GM19397 (cell line): ENCODE measurements around the gene PXYLP1.

Experiments used
- ATAC-seq: cut with Tn5 transposase; IDR thresholded peaks from one replicate; pipeline ENCODE4 v1.9.1; 2021; ENCODE audit warnings: mild to moderate bottlenecking, moderate library complexity; ENCODE audit not compliant: unreplicated experiment

Gene PXYLP1

GRCh38 chr3:141320399-141321108, 88.9 kb downstream of the PXYLP1 start:
- ATAC-seq = no peak

GRCh38 chr3:141321109-141321497, 89.5 kb downstream of the PXYLP1 start:
- ATAC-seq = no peak

GRCh38 chr3:141323936-141324704, 92.5 kb downstream of the PXYLP1 start:
- no peak for ATAC-seq

GRCh38 chr3:141326123-141326522, 94.5 kb downstream of the PXYLP1 start:
- ATAC-seq = no peak

- no peak for ATAC-seq
Observed at GRCh38 chr3:141326626-141327025, 95.0 kb downstream of the PXYLP1 start.

GRCh38 chr3:141328286-141329166, 96.9 kb downstream of the PXYLP1 start:
- no peak for ATAC-seq

- ATAC-seq = no peak
Observed at GRCh38 chr3:141330235-141330634, 98.6 kb downstream of the PXYLP1 start.

- no peak for ATAC-seq
Observed at GRCh38 chr3:141330718-141331376, 99.2 kb downstream of the PXYLP1 start.

GRCh38 chr3:141331377-141332318, 100.0 kb downstream of the PXYLP1 start:
- no peak for ATAC-seq

- ATAC-seq = no peak
Observed at GRCh38 chr3:141332416-141332815, 100.8 kb downstream of the PXYLP1 start.

- no peak for ATAC-seq
Observed at GRCh38 chr3:141333836-141334626, 102.4 kb downstream of the PXYLP1 start.

- ATAC-seq = no peak
Observed at GRCh38 chr3:141334627-141335250, 103.1 kb downstream of the PXYLP1 start.

- ATAC-seq = no peak
Observed at GRCh38 chr3:141335531-141336061, 104.0 kb downstream of the PXYLP1 start.

- ATAC-seq = peak; percentile 86
Observed at GRCh38 chr3:141336672-141337522, 105.3 kb downstream of the PXYLP1 start.

GRCh38 chr3:141337523-141337854, 105.9 kb downstream of the PXYLP1 start:
- ATAC-seq = no peak

- ATAC-seq = no peak
Observed at GRCh38 chr3:141337991-141338390, 106.4 kb downstream of the PXYLP1 start.

- no peak for ATAC-seq
Observed at GRCh38 chr3:141338881-141339280, 107.3 kb downstream of the PXYLP1 start.
